Nephron progenitor cell (in vitro differentiated cells): ENCODE data around the gene PDXK.
A peak's percentile ranks its signal among the peaks of the same experiment; 100 is the strongest.
"Not testable (repeated sequence)": the region's sequence is repeated elsewhere in the genome, so short reads cannot be mapped to it uniquely, and the experiment has no call there.

ENCODE experiments used
- DNase-seq: peaks from one replicate; pipeline ENCODE4 v3.0.0; 2021
- H3K27ac Mint-ChIP-seq: 2 replicates; pipeline ENCODE4 v1.8.0; 2021; ENCODE audit warnings: mild to moderate bottlenecking, moderate library complexity, mixed read lengths
- H3K27me3 Mint-ChIP-seq: 2 replicates; pipeline ENCODE4 v1.8.0; 2021; ENCODE audit warnings: mild to moderate bottlenecking, low read depth, mixed read lengths; ENCODE audit not compliant: poor library complexity
- H3K36me3 Mint-ChIP-seq: 2 replicates; pipeline ENCODE4 v1.8.0; 2021; ENCODE audit warnings: low read depth, mixed read lengths
- H3K4me1 Mint-ChIP-seq: 2 replicates; pipeline ENCODE4 v1.8.0; 2021; ENCODE audit warnings: mixed read lengths
- H3K4me3 Mint-ChIP-seq: 2 replicates; pipeline ENCODE4 v1.8.0; 2021; ENCODE audit warnings: mild to moderate bottlenecking, moderate library complexity, mixed read lengths
- H3K9me3 Mint-ChIP-seq: 2 replicates; pipeline ENCODE4 v1.8.0; 2021; ENCODE audit warnings: mild to moderate bottlenecking, moderate library complexity, mixed read lengths
- CTCF ChIP-seq: fragments of 200-600 bp; sonication (generic); IDR thresholded peaks from 2 replicates; pipeline ENCODE4 v1.5.0; 2021; ENCODE audit warnings: antibody characterized with exemption

Gene PDXK

GRCh38 chr21:43718872-43719747 is at the start of gene PDXK:
Gene PDXK, plus strand, starts transcription at chr21:43719129. Its CDS starts 166 bp downstream, at chr21:43719295.
- H3K27me3 Mint-ChIP-seq, result peaks cover 40% of the 10 kb centered on the region
- H3K27ac Mint-ChIP-seq, result no peak within 1 kb of the TSS
- peaks cover 21% of the 10 kb centered on the region for H3K4me1 Mint-ChIP-seq
- H3K4me3 Mint-ChIP-seq, result peak within 1 kb of the TSS; percentile 79
- no peaks in the 10 kb centered on the region for H3K36me3 Mint-ChIP-seq
- no peaks in the 10 kb centered on the region for H3K9me3 Mint-ChIP-seq
- peak; percentile 89 for DNase-seq
- TF ChIP-seq CTCF, result no peak

- no peaks in the 10 kb centered on the region for H3K4me1 Mint-ChIP-seq
- H3K9me3 Mint-ChIP-seq, result peaks cover 3% of the 10 kb centered on the region
- no peak overlapping the region for H3K4me3 Mint-ChIP-seq
- no peak for DNase-seq
- no peak for TF ChIP-seq CTCF
- H3K27me3 Mint-ChIP-seq, result no peaks in the 10 kb centered on the region
- H3K27ac Mint-ChIP-seq, result peak overlapping the region; percentile 86
- H3K36me3 Mint-ChIP-seq, result peaks cover 67% of the 10 kb centered on the region
Observed at GRCh38 chr21:43669828-43670605, 48.9 kb upstream of the PDXK start.

GRCh38 chr21:43675871-43676270 is 43.1 kb upstream of the PDXK start:
- Mint-ChIP-seq H3K27me3 (no peaks in the 10 kb centered on the region), H3K4me3 (no peak overlapping the region), H3K36me3 (peaks cover 77% of the 10 kb centered on the region), H3K9me3 (no peaks in the 10 kb centered on the region), H3K27ac (no peak overlapping the region), H3K4me1 (no peaks in the 10 kb centered on the region)
- DNase-seq, result no peak
- no peak for TF ChIP-seq CTCF

GRCh38 chr21:43676391-43676790 is 42.5 kb upstream of the PDXK start:
- Mint-ChIP-seq H3K4me3 (no peak overlapping the region), H3K9me3 (no peaks in the 10 kb centered on the region), H3K36me3 (peaks cover 77% of the 10 kb centered on the region), H3K27me3 (no peaks in the 10 kb centered on the region), H3K27ac (no peak overlapping the region), H3K4me1 (no peaks in the 10 kb centered on the region)
- DNase-seq, result no peak
- no peak for TF ChIP-seq CTCF

GRCh38 chr21:43679951-43680350 is 39.0 kb upstream of the PDXK start:
- no peaks in the 10 kb centered on the region for H3K9me3 Mint-ChIP-seq
- TF ChIP-seq CTCF, result no peak
- no peak overlapping the region for H3K4me3 Mint-ChIP-seq
- peaks cover 69% of the 10 kb centered on the region for H3K36me3 Mint-ChIP-seq
- peak overlapping the region; percentile 75 for H3K27ac Mint-ChIP-seq
- H3K4me1 Mint-ChIP-seq, result no peaks in the 10 kb centered on the region
- no peak for DNase-seq
- no peaks in the 10 kb centered on the region for H3K27me3 Mint-ChIP-seq

- not testable (repeated sequence) for H3K4me1 Mint-ChIP-seq, H3K27me3 Mint-ChIP-seq, DNase-seq, H3K4me3 Mint-ChIP-seq, H3K27ac Mint-ChIP-seq, H3K9me3 Mint-ChIP-seq
- peaks cover 69% of the 10 kb centered on the region for H3K36me3 Mint-ChIP-seq
Observed at GRCh38 chr21:43680421-43680820, 38.5 kb upstream of the PDXK start.
